Activated CD8-positive, alpha-beta T cell treated with anti-CD3 and anti-CD28 coated beads, Interleukin-2, amount 10 ng/mL, durations not matched to agents 7 days and 5 days (primary cell): Measurements from ENCODE around the gene ARPP21. TPM values are rescaled to one million over a fixed set of nuclear protein-coding genes. Genes with fewer than 3 reads are reported as not detected.
"Not testable (repeated sequence)": the region's sequence is repeated elsewhere in the genome, so short reads cannot be mapped to it uniquely, and the experiment has no call there.

Source experiments
- ATAC-seq: fragments of 150-1000 bp; cut with Tn5 transposase; one replicate; pipeline ENCODE4 v1.10.0; 2021; ENCODE audit warnings: moderate library complexity
- CTCF ChIA-PET: fragments of 350-600 bp; sonication (Branson Sonifier 250); formaldehyde crosslinking; loops from one replicate; lab custom pipeline; 2021; ENCODE audit warnings: antibody characterized with exemption; lab: Charles Lee
- POLR2A ChIA-PET: fragments of 350-600 bp; sonication (Branson Sonifier 250); formaldehyde crosslinking; loops from one replicate; lab custom pipeline; 2021; ENCODE audit warnings: antibody characterized with exemption; lab: Charles Lee
- DNase-seq: peaks from one replicate; pipeline ENCODE4 v3.0.0-alpha.2; 2020
- H3K27ac Mint-ChIP-seq: one replicate; pipeline ENCODE4 v1.8.0; 2021; ENCODE audit warnings: mild to moderate bottlenecking, mixed read lengths
- H3K27me3 Mint-ChIP-seq: one replicate; pipeline ENCODE4 v1.8.0; 2021; ENCODE audit warnings: low read depth, mixed read lengths
- H3K36me3 Mint-ChIP-seq: one replicate; pipeline ENCODE4 v1.8.0; 2021; ENCODE audit warnings: low read depth, mixed read lengths
- H3K4me1 Mint-ChIP-seq: one replicate; pipeline ENCODE4 v1.8.0; 2021; ENCODE audit warnings: low read depth, mixed read lengths
- H3K4me3 Mint-ChIP-seq: one replicate; pipeline ENCODE4 v1.8.0; 2021; ENCODE audit warnings: mild to moderate bottlenecking, mixed read lengths
- H3K9me3 Mint-ChIP-seq: one replicate; pipeline ENCODE4 v1.8.0; 2022; ENCODE audit warnings: mixed read lengths; ENCODE audit not compliant: insufficient read depth
- total RNA-seq, 2 experiments: library from RNA; stranded (reverse); gene quantifications; one replicate each; pipeline ENCODE4 v1.2.3, GENCODE V29; 2021

The ARPP21 gene
- not detected for total RNA-seq

DNA sequence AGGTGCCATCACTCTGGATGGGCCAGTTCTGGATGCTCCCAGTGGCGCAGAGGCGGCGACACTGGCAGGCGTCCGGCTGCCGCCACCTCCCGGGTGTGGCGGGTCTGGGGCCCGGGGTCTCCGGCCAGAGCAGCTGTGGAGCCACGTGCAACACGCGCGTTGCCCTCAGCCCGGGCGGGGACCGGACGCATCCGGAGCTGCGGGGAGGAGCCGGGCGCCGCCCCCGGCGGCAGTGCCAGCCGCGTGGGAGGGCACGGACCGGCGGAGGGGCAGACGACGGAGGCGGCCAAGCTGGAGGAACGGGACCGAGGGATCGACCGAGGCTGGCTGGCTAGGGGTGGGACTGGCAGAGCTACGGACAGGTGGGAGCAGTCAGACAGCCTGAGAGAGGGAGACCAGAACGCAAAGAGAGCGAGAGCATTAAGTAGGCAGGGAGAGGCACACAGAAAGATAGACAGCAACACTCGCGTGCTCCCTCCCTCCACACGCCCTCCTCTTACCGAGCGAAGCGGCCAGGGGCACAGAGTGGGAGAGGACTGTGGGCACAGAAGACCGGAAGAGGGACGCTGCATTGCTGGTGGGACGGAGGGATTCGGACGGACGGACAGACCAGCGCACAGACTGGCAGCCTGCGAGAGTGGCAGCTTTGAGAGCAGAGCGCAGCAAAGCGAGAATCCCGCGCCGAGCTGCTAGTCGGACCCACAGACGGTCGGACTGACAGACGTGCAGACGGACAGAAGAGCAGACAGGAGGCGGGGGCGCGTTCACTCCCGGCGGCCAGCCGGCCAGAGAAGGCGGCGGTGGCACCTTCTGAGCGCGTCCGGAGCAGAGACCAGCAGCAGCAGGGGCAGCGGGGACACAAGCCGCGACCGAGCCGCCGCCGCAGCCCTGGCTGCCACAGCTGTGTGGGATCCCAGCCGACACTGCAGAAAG, at the start of gene ARPP21:
ARPP21 (plus strand) TSS at position 272 of the 933 bp plus-strand sequence. CDS start 42,227 bp downstream, outside the sequence.
- no peak for DNase-seq

DNA sequence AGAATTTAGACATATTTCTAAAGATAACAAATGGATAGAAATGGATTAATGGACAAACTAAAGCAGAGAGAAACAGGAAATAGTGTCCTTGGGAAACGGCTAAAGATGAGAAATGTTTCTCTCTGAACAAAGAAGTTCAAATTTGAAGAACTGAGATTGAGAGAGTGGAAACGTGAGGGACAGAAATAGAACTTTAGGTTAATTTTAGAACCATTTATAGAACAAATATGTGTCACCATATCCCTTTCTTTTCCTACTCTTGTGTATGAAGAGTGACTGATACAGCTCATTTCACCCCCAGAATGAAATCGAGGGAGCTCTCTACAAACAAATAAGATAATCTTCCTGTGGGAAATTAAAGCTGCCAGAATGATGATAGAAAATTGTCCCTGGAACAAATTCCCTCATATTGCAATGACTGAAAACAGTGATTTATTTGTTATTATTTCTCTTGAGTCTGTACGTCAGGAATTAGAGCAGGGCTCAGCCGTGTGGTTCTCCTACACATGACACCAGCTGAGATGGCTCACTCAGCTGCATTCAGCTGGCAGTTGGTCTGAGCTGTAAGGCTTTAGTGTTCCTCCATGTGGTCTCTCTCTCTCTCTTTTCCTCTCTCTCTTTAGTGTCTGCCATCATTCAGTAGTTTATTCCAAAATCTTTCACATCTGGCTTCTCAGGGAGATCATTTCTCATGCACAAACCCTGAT, 46.6 kb upstream of the ARPP21 start:
- no peak for ATAC-seq
- no peaks in the 10 kb centered on the region for H3K36me3 Mint-ChIP-seq
- CTCF ChIA-PET = no interaction called here
- POLR2A ChIA-PET = no interaction called here
- H3K27ac Mint-ChIP-seq = no peak overlapping the region
- H3K27me3 Mint-ChIP-seq = no peaks in the 10 kb centered on the region
- DNase-seq = no peak
- no peaks in the 10 kb centered on the region for H3K4me1 Mint-ChIP-seq
- H3K9me3 Mint-ChIP-seq = no peaks in the 10 kb centered on the region
- no peak overlapping the region for H3K4me3 Mint-ChIP-seq

More for the DNA sequence above, at the start of gene ARPP21:
- POLR2A ChIA-PET = no interaction called here
- Mint-ChIP-seq H3K27ac (no peak within 1 kb of the TSS), H3K4me1 (peaks cover 4% of the 10 kb centered on the region), H3K36me3 (no peaks in the 10 kb centered on the region), H3K4me3 (peak within 1 kb of the TSS; percentile 46), H3K27me3 (peaks cover 34% of the 10 kb centered on the region), H3K9me3 (peaks cover 2% of the 10 kb centered on the region)
- CTCF ChIA-PET = no interaction called here
- peak; percentile 60 for ATAC-seq

DNA sequence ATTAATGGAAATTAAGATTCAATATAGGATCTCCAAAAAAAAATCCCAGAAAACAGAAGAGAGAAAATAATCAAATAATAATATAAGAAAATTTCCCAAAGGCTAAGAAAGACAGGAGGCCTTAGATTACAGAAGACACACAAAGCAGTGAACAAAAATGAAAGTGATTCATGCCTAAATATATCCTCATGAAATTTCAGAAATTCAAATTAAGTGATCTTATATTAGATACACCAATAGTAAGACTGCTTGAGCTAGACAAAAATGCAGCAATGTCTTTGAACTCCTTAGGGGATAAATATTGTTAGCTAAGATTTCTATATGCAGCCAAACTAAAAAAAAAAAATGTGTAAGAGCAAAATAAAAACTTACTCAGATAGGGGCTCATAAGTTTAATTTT, 44.6 kb upstream of the ARPP21 start:
- H3K27me3 Mint-ChIP-seq = no peaks in the 10 kb centered on the region
- DNase-seq (no peak), ATAC-seq (no peak)
- H3K4me1 Mint-ChIP-seq = no peaks in the 10 kb centered on the region
- no peak overlapping the region for H3K4me3 Mint-ChIP-seq
- no peaks in the 10 kb centered on the region for H3K36me3 Mint-ChIP-seq
- CTCF ChIA-PET = no interaction called here
- H3K27ac Mint-ChIP-seq = no peak overlapping the region
- POLR2A ChIA-PET = no interaction called here
- no peaks in the 10 kb centered on the region for H3K9me3 Mint-ChIP-seq

DNA sequence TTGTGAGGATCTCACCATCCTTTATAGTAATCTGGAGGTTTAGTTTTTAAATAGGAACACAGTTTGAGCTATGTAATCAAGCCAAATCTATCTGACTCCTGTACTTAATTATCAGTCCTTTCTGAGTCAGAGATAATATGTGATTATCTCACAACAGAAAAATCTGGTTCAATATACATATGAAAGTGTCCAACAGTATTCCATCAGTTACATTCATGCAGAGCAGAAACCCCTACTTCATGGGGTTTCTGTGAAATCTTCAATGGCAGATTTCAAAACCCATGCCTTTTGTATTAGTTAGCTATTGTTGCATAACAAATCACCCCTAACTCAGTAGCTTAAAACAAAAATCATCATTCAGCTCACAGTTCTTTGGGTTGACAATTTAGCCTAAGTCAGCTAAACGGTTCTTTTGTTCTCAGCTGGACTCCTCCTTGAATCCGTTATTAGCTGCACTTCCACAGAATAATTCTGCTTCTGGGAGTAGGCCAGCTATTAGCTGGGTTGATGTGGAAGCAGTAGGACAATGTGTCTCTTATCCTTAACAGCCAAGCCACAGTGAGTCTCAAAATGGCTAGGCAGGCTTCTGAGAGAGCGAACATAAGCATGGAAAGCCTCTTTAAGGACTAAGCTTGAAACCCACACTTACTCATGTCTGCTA, 42.9 kb upstream of the ARPP21 start:
- ChIA-PET CTCF (no interaction called here), POLR2A (no interaction called here)
- DNase-seq = no peak
- no peaks in the 10 kb centered on the region for H3K9me3 Mint-ChIP-seq
- ATAC-seq = no peak
- no peak overlapping the region for H3K4me3 Mint-ChIP-seq
- no peak overlapping the region for H3K27ac Mint-ChIP-seq
- no peaks in the 10 kb centered on the region for H3K36me3 Mint-ChIP-seq
- H3K27me3 Mint-ChIP-seq = no peaks in the 10 kb centered on the region
- H3K4me1 Mint-ChIP-seq = no peaks in the 10 kb centered on the region

DNA sequence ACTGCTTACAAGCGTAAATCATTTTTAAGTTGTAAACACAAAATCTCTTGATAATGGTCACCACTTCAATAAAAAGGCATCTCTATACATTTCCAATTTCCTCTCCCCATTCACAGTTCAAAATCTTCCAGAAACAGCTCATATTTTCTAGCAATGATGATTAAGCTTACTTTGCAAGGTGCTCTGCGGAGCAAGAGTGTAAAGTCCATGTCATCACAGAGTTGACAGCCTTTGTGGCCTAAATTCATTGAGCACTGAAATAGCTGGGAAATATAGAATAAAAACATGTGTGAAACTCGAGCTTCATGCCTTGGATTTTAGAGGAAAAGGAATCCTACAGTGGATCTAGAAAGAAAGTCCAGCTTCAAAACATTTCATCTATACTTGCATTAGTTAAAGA, 41.8 kb upstream of the ARPP21 start:
- ChIA-PET POLR2A (no interaction called here), CTCF (no interaction called here)
- no peak for ATAC-seq
- no peaks in the 10 kb centered on the region for H3K27me3 Mint-ChIP-seq
- no peaks in the 10 kb centered on the region for H3K36me3 Mint-ChIP-seq
- no peaks in the 10 kb centered on the region for H3K4me1 Mint-ChIP-seq
- no peak overlapping the region for H3K27ac Mint-ChIP-seq
- no peak for DNase-seq
- H3K4me3 Mint-ChIP-seq = no peak overlapping the region
- no peaks in the 10 kb centered on the region for H3K9me3 Mint-ChIP-seq

DNA sequence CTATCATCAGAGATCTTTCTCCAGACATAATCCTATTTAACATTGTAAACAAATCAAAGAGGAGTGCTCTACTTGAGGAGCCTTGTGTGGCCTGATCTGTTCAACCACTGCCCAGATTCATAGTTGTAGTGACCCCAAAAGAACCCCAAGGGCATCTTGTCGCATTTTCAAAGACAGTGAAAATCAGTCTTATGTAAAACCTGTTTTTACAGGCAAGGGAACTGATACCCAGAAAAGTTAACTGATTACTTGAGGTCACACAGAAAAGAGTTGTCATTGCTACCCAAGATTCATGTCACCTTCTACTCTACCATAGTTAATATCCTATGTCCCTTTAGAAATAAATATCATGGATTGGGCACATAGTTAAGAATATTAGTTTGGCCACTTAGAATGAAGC, 40.5 kb upstream of the ARPP21 start:
- DNase-seq (no peak), ATAC-seq (no peak)
- Mint-ChIP-seq H3K4me1 (no peaks in the 10 kb centered on the region), H3K4me3 (no peak overlapping the region), H3K27me3 (no peaks in the 10 kb centered on the region), H3K27ac (no peak overlapping the region), H3K36me3 (no peaks in the 10 kb centered on the region), H3K9me3 (no peaks in the 10 kb centered on the region)
- POLR2A ChIA-PET = no interaction called here
- CTCF ChIA-PET = no interaction called here

DNA sequence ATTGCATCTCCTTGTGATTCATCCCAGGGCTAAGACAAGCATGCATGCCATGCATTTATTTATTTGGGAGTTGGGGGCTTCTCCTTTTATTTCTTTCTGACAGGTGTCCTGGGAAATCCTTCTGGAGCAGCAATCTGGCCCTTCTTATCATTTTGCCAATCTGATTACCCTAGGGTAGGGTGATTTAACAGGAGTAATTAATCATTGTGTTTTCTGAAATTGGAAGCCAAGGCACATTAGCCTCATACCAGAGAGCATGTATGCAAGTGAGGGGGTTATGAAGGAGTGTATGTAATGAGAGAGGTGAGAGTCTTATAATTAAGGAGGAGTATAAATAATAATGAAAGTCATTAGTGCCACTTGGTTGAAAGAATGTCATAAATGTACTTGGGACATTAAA, 37.4 kb upstream of the ARPP21 start:
- ChIA-PET POLR2A (no interaction called here), CTCF (no interaction called here)
- DNase-seq (no peak), ATAC-seq (no peak)
- H3K4me1 Mint-ChIP-seq = no peaks in the 10 kb centered on the region
- no peak overlapping the region for H3K27ac Mint-ChIP-seq
- H3K27me3 Mint-ChIP-seq = no peaks in the 10 kb centered on the region
- no peaks in the 10 kb centered on the region for H3K9me3 Mint-ChIP-seq
- no peak overlapping the region for H3K4me3 Mint-ChIP-seq
- H3K36me3 Mint-ChIP-seq = no peaks in the 10 kb centered on the region

DNA sequence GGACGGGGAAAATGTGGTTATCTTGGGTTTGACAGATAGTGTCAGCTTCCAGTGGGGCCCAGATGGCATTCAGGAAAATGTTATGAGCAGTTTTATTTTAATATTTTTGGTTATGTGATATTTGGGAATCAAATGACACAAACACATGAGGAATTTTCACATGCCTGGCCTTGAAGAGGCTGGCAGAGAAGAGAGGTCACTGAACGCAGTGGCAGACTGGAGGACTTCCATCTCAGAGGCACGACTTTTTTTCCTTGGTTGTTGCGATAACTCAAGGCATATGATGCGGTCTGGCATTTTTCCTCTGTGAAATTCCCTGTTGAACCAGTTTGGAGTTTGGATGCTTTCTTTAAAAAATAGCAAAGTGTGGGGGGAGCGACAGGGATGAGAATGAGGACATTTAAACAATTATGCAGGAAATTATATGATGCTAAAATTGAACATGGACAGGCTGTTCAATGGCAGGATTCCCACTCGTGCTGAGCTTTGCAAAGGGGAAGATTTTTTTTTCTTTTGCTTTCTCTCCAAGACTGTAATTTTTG, 36.9 kb upstream of the ARPP21 start:
- DNase-seq (no peak), ATAC-seq (no peak)
- Mint-ChIP-seq H3K4me1 (no peaks in the 10 kb centered on the region), H3K9me3 (no peaks in the 10 kb centered on the region), H3K27me3 (no peaks in the 10 kb centered on the region), H3K4me3 (no peak overlapping the region), H3K36me3 (no peaks in the 10 kb centered on the region), H3K27ac (no peak overlapping the region)
- CTCF ChIA-PET = no interaction called here
- POLR2A ChIA-PET = no interaction called here

DNA sequence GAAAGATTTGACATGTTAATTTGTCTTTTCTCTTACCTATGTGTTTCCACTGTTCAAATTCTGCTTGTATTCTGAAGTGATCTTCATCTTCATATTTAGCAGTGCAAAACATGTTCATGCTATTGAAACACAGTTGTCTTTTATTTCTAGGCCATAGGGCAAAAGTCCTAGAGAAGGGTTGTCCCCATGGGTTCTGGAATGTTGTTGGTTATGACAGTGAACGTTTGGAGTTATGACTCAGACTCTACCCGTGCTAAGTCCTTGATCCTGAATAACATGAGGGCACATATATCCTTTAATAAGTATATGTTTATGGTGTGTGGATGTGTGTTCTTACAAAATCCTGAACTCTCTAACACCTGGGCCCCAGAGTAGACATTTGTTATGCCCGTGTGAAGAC, 23.0 kb upstream of the ARPP21 start:
- Mint-ChIP-seq H3K4me3 (no peak overlapping the region), H3K9me3 (peaks cover 4% of the 10 kb centered on the region), H3K4me1 (no peaks in the 10 kb centered on the region), H3K27ac (no peak overlapping the region), H3K36me3 (no peaks in the 10 kb centered on the region), H3K27me3 (no peaks in the 10 kb centered on the region)
- no peak for DNase-seq
- no peak for ATAC-seq
- ChIA-PET CTCF (no interaction called here), POLR2A (no interaction called here)

DNA sequence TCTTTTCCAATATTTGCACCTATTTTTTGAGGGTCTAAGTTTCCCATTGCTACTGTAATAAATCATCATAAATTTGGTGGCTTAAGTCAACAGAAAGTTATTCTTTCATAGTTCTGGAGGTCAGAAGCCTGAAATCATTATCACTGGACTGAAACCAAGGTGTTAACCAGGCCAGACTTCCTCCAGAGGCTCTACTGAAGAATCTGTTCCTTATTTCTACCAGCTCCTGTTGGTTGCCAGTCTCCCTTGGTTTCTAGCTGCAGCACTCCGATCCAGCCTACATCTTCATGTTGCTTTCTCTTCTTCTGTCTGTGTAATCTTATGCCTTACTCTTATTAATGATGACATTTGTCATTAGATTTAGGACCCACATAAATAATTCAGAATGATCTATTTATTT, 22.0 kb upstream of the ARPP21 start:
- Mint-ChIP-seq H3K27me3 (no peaks in the 10 kb centered on the region), H3K36me3 (no peaks in the 10 kb centered on the region), H3K9me3 (peaks cover 3% of the 10 kb centered on the region), H3K4me3 (no peak overlapping the region), H3K27ac (no peak overlapping the region), H3K4me1 (no peaks in the 10 kb centered on the region)
- ChIA-PET POLR2A (no interaction called here), CTCF (no interaction called here)
- DNase-seq = no peak
- ATAC-seq = no peak

DNA sequence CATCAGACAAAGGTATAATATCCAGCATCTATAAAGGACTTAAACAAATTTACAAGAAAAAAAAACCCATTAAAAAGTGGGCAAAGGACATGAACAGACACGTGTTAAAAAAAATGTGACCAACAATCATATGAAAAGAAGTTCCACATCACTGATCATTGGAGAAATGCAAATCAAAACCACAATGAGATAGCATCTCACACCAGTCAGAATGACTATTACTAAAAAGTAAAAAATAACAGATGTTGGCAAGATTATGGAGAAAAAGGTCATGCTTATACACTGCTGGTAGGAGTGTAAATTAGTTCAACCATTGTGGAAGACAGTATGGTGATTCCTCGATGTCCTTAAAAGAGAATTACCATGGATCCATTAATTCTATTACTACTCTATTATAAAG, 19.1 kb upstream of the ARPP21 start:
- POLR2A ChIA-PET, H3K4me3 Mint-ChIP-seq, H3K27me3 Mint-ChIP-seq, H3K27ac Mint-ChIP-seq, ATAC-seq, CTCF ChIA-PET, H3K9me3 Mint-ChIP-seq, H3K36me3 Mint-ChIP-seq, DNase-seq, H3K4me1 Mint-ChIP-seq: not testable (repeated sequence)

DNA sequence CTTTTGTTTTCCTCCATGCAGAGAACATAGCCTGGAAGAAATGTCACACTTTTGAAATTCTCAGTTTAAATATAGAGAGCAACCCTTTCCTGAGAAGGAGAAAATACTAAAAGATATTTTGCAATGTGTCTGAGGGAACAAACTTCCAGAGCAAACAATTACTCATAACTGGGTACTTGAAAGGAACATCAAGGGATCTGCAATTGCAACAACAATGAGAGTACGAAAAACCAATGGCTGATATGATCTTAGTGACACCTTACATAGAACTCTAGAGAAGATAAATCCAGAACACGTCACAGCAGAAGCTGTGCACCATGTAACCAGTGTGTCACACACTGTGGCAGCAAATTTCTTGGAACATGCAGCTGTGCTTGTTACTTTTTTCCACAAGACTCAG, 14.6 kb upstream of the ARPP21 start:
- Mint-ChIP-seq H3K4me1 (no peaks in the 10 kb centered on the region), H3K27ac (no peak overlapping the region), H3K4me3 (no peak overlapping the region), H3K9me3 (no peaks in the 10 kb centered on the region), H3K27me3 (no peaks in the 10 kb centered on the region), H3K36me3 (no peaks in the 10 kb centered on the region)
- no peak for DNase-seq
- no peak for ATAC-seq
- ChIA-PET POLR2A (no interaction called here), CTCF (no interaction called here)
